Measurements from ENCODE around the gene KDELR3. TPM values are rescaled to one million over a fixed set of nuclear protein-coding genes. Genes with fewer than 3 reads are reported as not detected.
A peak's percentile ranks its signal among the peaks of the same experiment; 100 is the strongest.

Gene KDELR3
- total and polyA plus RNA-seq, 7 donors = 0.53 to 1.9 (median 0.95) TPM

- peaks cover 0 to 92% (median 22%) of the 10 kb centered on the region in 3 donors for H3K27me3 ChIP-seq (ENCODE audit: insufficient read depth in 3 of 3, low read length in 2 of 3)
- peak overlapping the region; percentile 62 for H3K4me3 ChIP-seq
- DNase-seq (no peak), ATAC-seq (peak in 3 of 4 donors; percentile 36 to 54 (median 47))
- 6 to 16% (median 7%) methylated on average over 29 to 67 of the region's 67 CpGs for WGBS, 3 donors
- no peaks in the 10 kb centered on the region for H3K36me3 ChIP-seq (ENCODE audit: insufficient read depth in 1 of 2, low read depth in 1 of 2)
- no peaks in the 10 kb centered on the region for H3K9me3 ChIP-seq
- intact Hi-C loops (cut with DNase I) = loop anchor here in 1 of 2 donors (5.0 kb wide), 1 partner anchor 42 kb away; no protein-coding TSS in a partner anchor
- H3K4me1 ChIP-seq = no peaks in the 10 kb centered on the region
- H3K27ac ChIP-seq = no peak overlapping the region
- no peak for TF ChIP-seq CTCF (IDR thresholded peaks at IDR 0.05)
Measured at GRCh38 chr22:38454353-38455075, 13.4 kb upstream of the KDELR3 start.

- TF ChIP-seq CTCF (IDR thresholded peaks at IDR 0.05) = no peak
- Histone ChIP-seq H3K27ac (no peak within 1 kb of the TSS), H3K4me1 (no peaks in the 10 kb centered on the region), H3K9me3 (no peaks in the 10 kb centered on the region), H3K36me3 (ENCODE audit: insufficient read depth in 1 of 2, low read depth in 1 of 2) (no peaks in the 10 kb centered on the region), H3K4me3 (peak within 1 kb of the TSS; percentile 62), H3K27me3 (ENCODE audit: insufficient read depth in 3 of 3, low read length in 2 of 3) (peaks cover 0 to 92% (median 22%) of the 10 kb centered on the region in 3 donors)
- DNase-seq = no peak
- no peak for ATAC-seq
- WGBS, 3 donors = 0 to 1% (median 0%) methylated on average over 1 to 76 of the region's 76 CpGs
- intact Hi-C loops (cut with DNase I) = loop anchor here in 1 of 2 donors (5.0 kb wide), 1 partner anchor 43 kb away; no protein-coding TSS in a partner anchor
Measured at GRCh38 chr22:38455076-38455529, 12.8 kb upstream of the KDELR3 start, which contains the start of gene KCNJ4. Gene KCNJ4, minus strand, starts transcription at chr22:38455199. Its CDS starts 27,067 bp downstream, at chr22:38428132.

- no peaks in the 10 kb centered on the region for H3K4me1 ChIP-seq
- 1 to 2% (median 1%) methylated on average over 49 to 90 of the region's 90 CpGs for WGBS, 3 donors
Measured at GRCh38 chr22:38455530-38456271, 12.2 kb upstream of the KDELR3 start.

More at GRCh38 chr22:38455530-38456271, 12.2 kb upstream of the KDELR3 start:
- DNase-seq = no peak
- no peaks in the 10 kb centered on the region for H3K36me3 ChIP-seq (ENCODE audit: insufficient read depth in 1 of 2, low read depth in 1 of 2)
- TF ChIP-seq CTCF (IDR thresholded peaks at IDR 0.05) = no peak
- peak overlapping the region; percentile 56 for H3K4me3 ChIP-seq
- H3K9me3 ChIP-seq = no peaks in the 10 kb centered on the region
- H3K27me3 ChIP-seq (ENCODE audit: insufficient read depth in 3 of 3, low read length in 2 of 3) = peaks cover 0 to 91% (median 19%) of the 10 kb centered on the region in 3 donors
- H3K27ac ChIP-seq = no peak overlapping the region
- no peak for ATAC-seq
- intact Hi-C loops (cut with DNase I) = loop anchor here in 1 of 2 donors (5.0 kb wide), 1 partner anchor 43 kb away; no protein-coding TSS in a partner anchor

Data from psoas muscle (tissue), 8 donors.